HTERT RPE-1 (cell line): ENCODE results near the gene CDK5RAP1.

Experiments used
- in situ Hi-C: fragments of 300-500 bp; cut with MboI; formaldehyde crosslinking; loops from 4 replicates; pipeline ENCODE4 v1.14.3; 2020; ENCODE audit warnings: low sequenced_read_pairs

CDK5RAP1 gene

GRCh38 chr20:33337119-33337518, 64.2 kb downstream of the CDK5RAP1 start:
- in situ Hi-C loops, result no loop called here

GRCh38 chr20:33336375-33336774, 64.9 kb downstream of the CDK5RAP1 start:
- in situ Hi-C loops, result no loop called here

GRCh38 chr20:33334111-33334510, 67.2 kb downstream of the CDK5RAP1 start:
- in situ Hi-C loops, result no loop called here

DNA sequence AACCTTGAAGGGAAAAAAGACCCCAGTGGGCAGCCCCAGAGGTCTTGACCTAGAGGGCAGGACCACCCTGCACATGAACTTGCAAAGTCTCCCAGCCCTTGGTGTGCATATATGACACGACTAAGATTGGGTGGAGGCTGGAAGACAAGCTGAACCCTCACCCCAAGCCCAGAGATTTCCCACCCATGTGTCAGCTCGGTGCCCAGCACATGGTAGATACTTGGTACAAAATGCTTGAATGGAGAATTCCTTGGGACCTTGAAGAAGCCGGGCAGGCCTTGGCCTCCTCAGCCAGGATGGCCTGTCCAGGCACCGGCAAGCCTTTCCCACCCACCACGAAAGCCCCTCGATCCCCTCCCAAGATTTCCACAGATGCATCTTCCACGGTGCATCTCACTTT, 67.7 kb downstream of the CDK5RAP1 start:
- in situ Hi-C loops, result no loop called here

GRCh38 chr20:33332905-33333456, 68.3 kb downstream of the CDK5RAP1 start:
- in situ Hi-C loops, result no loop called here

DNA sequence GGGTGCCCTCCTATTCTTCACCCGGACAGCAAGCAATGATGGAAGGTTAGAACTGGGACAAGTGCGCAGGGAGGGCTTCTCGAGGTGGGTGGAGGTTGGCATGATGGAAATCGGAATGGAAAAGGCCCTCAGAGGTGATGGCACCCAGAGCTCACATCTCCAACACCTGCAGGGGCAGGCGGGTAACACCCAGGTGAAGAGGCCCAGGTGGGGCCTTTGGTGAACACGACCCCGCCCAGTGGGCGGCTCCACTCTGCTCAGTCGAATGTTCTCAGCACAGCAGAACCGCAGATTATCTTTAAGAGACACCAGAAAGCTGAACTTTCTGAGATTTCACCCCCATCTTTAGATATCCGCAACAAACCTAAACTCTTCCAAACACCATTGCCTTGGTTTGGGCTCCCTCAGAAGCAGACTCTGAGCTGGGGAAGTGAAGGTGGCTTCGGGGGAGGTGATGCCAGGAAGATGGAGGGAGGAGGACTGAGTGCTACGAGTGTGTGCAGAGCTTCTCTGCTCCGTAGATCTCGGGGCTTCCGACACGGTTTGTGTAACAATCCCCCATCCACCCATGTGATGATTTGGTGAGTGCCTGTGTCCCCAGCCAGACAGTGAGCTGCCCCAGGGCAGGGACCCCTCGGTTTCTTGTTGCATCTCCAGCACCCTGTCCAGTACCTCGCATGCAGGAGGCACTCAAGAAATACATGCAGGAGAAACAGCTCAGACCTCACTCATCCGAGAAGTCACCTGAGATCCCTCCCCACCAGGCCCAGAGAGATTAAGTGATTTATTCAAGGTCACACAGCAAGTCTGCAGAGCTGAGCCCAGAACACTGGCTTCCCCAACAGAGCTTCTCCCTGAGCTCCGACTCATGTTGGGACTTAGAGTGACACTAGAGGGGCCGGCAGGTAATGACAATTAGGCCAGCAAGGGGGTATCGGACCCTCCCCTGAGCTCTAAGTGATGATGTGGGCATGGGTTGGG, 72.9 kb downstream of the CDK5RAP1 start:
- in situ Hi-C loops, result no loop called here

GRCh38 chr20:33325350-33325749, 76.0 kb downstream of the CDK5RAP1 start:
- in situ Hi-C loops, result no loop called here

GRCh38 chr20:33323236-33323635, 78.1 kb downstream of the CDK5RAP1 start:
- in situ Hi-C loops, result no loop called here

GRCh38 chr20:33322456-33322855, 78.9 kb downstream of the CDK5RAP1 start:
- in situ Hi-C loops, result no loop called here

GRCh38 chr20:33320006-33320405, 81.3 kb downstream of the CDK5RAP1 start:
- in situ Hi-C loops, result no loop called here

DNA sequence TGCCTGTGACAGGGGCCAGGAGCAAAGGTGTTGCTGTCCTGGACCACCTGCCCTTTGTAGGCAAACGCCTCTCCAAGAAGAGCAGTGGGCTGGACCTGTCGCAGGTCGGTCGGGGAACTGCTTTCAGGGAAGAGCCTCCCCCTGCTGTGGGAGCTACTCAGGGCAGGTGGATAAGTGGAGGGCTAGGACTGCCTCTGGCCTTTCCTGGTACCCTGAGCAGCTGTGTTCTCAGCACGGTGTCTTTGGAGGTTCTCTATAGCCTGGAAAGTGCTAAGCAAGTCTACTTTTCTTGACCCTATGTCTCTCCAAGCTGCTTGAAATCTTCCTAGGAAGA, 83.3 kb downstream of the CDK5RAP1 start:
- in situ Hi-C loops, result no loop called here

- in situ Hi-C loops, result no loop called here
Measured at GRCh38 chr20:33317424-33318095, 83.8 kb downstream of the CDK5RAP1 start.

DNA sequence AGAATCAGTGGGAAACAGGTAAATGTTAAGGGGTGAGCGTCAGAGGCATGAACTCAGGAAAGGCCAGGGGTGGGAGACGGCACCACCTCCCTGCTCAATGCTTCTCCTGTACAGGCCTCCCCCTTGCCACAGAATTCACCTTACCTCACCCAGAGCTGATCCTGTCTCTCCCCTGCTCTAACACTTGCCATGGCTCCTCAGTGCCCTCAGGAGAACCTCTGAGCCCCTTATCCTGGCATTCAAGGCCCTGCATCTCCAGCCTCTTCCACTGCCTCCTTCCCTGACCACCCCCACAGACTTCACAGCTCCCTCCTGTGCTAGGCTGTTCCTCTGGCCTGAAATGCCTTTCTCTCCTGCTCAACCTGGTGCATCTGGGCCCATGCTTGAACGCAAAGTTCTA, 84.4 kb downstream of the CDK5RAP1 start:
- in situ Hi-C loops, result no loop called here

GRCh38 chr20:33316343-33316742, 85.0 kb downstream of the CDK5RAP1 start:
- in situ Hi-C loops, result no loop called here

GRCh38 chr20:33313686-33314314, 87.5 kb downstream of the CDK5RAP1 start:
- in situ Hi-C loops, result no loop called here

DNA sequence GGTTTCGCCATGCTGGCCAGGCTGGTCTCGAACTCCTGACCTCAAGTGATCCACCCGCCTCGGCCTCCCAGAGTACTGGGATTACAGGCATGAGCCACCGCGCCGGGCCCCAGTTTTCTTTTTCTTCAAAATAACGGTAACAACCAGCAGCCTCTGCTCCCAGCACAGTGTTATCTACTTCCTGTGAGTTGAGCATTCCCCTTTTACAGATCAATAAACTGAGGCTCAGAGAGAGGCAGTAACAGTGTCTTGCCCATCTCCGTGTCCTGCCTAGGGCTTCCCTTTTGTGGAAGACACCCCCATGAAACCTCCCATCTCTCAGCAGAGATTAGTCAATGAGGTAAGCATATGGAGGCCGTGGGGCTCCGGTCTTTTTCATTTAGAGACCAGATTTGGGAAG, 88.7 kb downstream of the CDK5RAP1 start:
- in situ Hi-C loops, result no loop called here

DNA sequence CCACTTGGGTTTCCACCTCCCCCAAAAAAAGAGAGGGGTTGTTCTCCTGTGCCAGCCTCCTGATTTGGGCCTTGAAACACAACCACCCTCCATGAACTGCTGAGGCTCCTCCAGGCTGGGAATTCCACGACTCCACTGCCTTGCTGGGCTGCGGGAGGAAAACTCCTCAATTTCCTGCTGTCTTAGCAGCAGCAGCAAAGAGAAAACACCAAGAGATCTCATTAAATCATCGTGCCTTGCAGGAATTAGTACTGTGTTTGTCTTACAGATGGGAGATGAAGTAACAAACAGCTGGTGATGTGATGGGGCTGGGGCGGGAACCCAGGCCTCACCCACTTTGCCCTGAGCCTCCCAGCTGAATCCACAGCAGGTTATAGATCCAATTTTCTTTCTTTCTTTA, 89.3 kb downstream of the CDK5RAP1 start:
- in situ Hi-C loops, result no loop called here

DNA sequence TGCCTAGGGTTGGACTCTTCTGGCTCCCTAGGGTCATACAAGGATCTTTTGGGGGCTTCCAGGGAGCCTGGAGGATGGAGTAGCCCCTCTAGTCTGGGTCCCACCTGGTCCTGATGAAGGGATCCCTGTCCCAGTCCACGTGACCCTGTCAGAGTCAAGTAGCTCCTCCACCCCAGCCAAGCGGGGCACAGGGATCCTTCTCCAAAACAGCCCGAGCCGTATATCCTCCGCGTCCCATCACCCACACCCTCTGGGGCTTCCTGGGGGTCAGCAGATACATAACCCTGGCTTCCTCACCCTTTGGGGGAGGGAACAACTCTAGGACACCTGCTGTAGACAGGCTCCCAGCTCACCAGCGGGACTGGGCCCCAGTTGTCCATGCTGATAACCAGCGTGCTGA, 90.3 kb downstream of the CDK5RAP1 start:
- in situ Hi-C loops, result no loop called here

DNA sequence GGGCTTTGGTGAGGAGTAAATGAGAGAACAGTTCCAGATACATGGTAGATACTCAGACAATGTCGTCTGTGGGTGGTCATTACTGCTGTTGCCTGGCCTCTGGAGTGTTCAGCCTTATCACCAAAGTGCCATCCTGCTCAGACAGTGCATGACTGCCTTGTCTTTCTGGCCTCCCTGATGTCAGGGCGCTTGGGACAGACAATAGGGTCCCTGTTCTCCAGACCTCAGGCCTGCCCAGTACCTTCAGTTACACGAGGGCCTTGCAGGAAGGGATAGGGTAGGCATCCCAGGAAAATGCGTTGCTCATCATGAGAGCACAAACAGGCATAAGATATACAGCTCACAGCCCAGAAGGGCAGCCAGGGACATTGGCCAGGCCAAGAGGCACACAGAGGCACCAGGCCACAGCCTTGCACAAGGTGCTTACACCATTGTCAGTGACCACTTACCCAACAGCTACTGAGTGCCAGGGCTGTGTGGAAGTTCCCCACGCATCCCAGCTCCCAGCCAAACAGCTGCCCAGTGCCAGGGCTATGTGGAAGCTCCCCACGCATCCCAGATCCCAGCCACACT, 90.9 kb downstream of the CDK5RAP1 start:
- in situ Hi-C loops, result no loop called here

- in situ Hi-C loops, result no loop called here
Measured at GRCh38 chr20:33309631-33310030, 91.7 kb downstream of the CDK5RAP1 start.
